NCI-H1048 (cell line): Measurements from ENCODE around the gene BIVM.

ENCODE experiments used
- DNase-seq: peaks from one replicate; lab custom pipeline; 2025; lab: John Stamatoyannopoulos, UW

Gene BIVM

DNA sequence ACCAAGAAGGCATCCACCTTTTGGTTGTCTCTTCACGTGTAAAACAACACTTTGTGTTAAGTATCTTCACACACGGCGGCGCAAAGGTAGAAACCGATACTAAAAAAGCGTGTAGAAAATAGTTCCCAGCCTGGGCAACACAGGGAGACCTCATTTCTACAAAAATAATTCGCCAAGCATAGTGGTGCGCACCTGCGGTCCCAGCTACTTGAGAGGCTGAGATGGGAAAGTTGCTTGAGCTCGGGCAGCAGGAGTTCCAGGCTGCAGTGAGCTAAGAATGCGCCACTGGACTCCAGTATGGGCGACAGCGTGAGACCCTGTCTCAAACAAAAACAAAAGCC lies 46.3 kb downstream of the BIVM start:
- DNase-seq, result no peak

- DNase-seq, result peak; percentile 94
These were observed 46.8 kb downstream of the BIVM start, which contains the start of gene ERCC5 for GRCh38 chr13:102845630-102846260. Gene ERCC5 (plus strand): TSS chr13:102846032. CDS start chr13:102846267, 235 bp downstream.

DNA sequence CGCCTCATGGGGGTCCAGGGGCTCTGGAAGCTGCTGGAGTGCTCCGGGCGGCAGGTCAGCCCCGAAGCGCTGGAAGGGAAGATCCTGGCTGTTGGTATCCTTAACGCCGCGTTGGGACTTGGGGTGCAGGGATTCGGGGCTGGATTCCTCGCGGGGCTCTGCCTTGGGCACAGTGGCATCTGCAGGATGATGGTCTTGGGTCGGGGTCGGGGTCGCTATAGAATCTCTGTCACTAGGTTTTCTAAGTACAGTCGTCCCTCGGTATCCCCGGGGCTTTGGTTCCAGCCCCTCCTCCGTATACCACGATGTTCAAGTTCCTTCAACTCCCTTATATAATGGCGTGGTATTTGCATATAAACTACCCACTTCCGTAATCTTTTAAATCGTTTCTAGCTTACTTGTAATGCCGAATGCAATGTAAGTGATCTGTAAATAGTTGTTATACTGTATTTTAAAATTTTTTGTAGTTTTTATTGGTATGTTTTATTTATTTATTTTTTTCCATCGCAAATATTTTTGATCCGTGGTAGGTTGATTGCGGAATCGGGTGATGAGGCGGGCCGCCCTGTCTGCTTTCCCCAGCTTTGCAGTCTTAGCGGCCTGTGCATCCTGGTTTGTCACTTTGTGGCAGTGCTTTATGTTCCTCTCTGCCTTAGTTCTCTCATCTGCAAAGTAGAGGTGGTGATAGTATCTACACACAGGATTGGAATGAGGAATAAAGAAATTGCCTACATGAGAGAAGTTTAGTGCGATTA lies 47.5 kb downstream of the BIVM start:
- DNase-seq, result peak; percentile 21

- DNase-seq, result no peak
These were observed 48.6 kb downstream of the BIVM start for GRCh38 chr13:102847272-102848234.

DNA sequence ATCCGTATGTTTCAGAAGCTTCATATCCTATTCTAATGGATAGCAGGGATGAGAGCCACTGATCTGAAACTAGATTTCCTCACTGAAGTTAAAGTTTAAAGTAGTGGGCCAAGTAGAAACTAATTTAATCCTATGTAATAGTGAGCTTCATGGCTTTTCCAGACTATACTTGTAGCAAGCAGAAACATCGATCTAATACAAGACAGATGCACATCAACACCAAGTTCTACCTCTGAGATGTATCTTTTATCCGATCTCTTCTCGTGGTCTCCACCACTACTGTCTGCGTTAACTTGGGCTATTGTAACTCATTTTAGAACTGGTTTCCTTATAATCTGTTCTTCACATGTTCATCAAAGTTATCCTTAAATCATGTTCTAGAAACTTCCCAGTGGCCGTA lies 50.0 kb downstream of the BIVM start:
- DNase-seq, result no peak

DNA sequence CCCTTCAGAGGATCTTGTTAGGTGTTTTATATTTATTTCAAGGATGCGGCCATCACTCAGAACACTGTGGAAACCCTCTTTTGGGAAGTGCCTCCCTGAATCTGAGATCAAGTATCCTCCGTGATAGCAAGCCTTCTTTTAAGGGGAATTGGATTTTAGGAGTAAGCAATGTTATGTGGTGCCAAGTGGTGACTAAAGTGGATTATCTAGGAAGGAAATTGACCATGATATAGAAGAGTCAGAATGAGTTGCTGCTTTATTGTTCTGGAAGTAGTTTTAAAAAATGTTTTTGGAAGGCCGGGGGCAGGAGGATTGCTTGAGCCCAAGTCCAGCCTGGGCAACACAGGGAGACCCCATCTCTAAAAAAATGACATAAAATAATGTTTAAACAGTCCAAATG lies 53.6 kb downstream of the BIVM start:
- no peak for DNase-seq

GRCh38 chr13:102854675-102855074 lies 55.8 kb downstream of the BIVM start:
- no peak for DNase-seq

GRCh38 chr13:102856557-102856956 lies 57.6 kb downstream of the BIVM start:
- no peak for DNase-seq

GRCh38 chr13:102862624-102863210 lies 63.8 kb downstream of the BIVM start:
- DNase-seq, result no peak

DNA sequence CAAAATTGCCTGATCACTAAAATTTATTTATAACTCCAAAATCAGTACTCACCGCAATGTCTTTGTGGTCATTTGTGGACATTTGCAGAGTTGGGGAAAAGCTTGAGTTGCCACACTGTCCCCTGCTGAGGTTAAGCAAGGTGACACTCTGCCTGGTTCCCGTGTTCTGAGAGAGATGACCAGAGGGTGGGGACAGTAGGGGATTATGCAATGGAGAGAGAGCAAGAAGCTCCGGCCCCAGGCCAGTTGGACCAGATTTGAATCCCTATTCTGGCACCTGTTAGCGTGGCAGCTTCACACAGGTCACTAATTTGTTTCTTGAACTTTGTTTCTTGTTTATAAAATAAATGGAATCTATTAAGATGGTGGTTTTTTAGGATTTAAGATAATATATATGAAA lies 64.7 kb downstream of the BIVM start:
- DNase-seq, result no peak

DNA sequence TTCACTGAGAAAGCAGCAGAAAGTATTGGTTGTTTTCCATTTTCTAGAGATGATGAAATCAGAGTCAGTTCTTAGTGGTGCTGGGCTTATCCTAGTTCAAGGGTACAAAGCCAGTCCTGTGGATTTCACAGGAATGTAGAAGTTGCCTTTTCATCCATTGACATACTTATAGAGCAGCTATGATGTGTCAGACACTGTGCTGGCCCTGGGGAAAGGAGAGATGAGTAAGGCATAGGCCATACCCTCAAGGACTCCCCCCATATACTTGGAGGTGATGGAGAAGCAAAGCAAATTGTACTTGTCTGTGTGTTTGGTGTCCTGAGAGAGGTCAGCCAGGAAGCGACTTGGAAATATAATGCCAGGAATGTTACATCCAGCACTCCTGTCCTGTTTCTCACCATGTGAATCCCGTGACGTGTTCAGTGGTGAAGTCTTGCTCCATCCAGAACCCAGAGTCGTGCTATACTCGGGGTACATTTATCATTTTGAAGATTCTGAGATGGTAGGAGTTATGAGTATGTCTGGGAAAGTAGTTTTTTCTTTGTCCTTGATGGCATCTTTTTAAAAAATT lies 69.5 kb downstream of the BIVM start:
- no peak for DNase-seq

GRCh38 chr13:102869948-102870676 lies 71.2 kb downstream of the BIVM start:
- no peak for DNase-seq

GRCh38 chr13:102870677-102871415 lies 71.9 kb downstream of the BIVM start:
- DNase-seq, result peak; percentile 30

- DNase-seq, result no peak
These were observed 73.2 kb downstream of the BIVM start for GRCh38 chr13:102872131-102872530.

GRCh38 chr13:102872531-102872930 lies 73.6 kb downstream of the BIVM start:
- DNase-seq, result no peak

DNA sequence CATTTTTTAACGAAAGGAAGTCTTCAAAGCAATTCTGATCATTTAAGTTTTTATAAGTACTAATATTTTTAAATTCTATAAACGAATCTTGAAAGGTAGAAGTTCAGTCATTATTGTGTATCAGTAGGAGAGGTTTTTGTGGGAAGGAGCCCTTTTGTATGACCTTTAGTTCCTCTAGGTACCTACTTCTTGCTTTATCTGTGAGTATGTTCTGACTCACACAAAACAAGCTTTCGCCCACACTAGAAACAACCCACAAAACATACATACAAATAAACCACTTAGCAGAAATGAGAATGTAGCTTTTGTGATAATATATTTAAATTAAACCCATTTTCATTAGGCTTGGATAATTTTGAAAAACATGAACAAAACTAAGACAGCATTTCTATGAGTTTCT lies 74.7 kb downstream of the BIVM start:
- no peak for DNase-seq

- DNase-seq, result no peak
These were observed 76.3 kb downstream of the BIVM start for GRCh38 chr13:102875256-102875655.

- DNase-seq, result no peak
These were observed 78.4 kb downstream of the BIVM start for GRCh38 chr13:102877303-102877702.

- DNase-seq, result no peak
These were observed 79.6 kb downstream of the BIVM start for GRCh38 chr13:102878481-102878880.

- no peak for DNase-seq
These were observed 81.0 kb downstream of the BIVM start for GRCh38 chr13:102879793-102880499.
